ENCODE data around the gene NEURL1B. TPM values are rescaled to one million over a fixed set of nuclear protein-coding genes. Genes with fewer than 3 reads are reported as not detected.

NEURL1B gene
- total and polyA plus RNA-seq, 4 donors = 1.5 to 10.0 (median 5.5) TPM

DNA sequence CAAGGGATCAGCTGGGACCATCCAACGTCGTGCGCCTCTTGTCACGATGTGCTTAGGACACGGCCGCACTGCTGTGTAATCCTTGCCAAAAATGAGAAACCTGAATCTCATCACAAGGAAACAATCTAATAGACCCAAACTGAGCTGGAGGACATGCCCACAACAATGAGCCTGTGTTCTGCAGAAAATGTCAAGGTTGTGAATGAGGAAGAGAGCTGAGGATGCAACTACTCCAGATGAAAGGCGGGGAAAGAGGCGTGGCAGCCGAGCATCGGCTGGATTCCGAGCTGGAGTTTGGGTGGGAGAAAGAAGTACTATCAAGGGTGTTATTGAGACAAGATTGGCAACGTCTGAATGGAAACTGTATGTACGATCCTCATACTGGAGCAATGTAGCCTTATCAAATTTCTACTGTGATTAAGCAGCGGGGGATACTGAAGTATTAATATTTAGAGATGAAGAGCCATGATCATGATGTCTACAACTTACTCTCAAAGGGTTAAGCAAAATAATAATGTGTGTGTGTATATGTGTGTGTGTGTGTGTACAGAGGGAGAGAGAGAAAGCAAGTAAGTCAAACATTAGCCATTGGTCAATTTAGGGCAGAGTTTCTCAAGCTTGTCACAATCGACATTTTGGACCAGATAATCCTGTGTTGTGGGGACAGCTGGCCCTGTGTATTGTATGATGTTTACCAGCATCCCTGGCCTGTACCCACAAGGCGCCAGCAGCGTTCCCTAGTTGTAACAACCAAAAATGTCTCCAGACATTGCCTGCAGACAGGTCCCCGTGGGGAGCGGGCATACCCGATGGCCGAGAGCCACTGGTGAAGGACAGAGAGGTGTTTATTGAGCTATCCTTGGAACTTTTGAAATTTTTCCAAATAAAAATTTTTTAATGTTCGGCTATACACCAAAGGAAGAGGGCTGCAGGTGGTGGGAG lies 83.5 kb downstream of the NEURL1B start:
- Histone ChIP-seq H3K27ac (ENCODE audit: low read depth in 1 of 2, low read length in 2 of 2) (peak overlapping the region; percentile 85 to 89), H3K9me3 (ENCODE audit: control insufficient read depth in 4 of 4, low read length in 3 of 4) (no peaks in the 10 kb centered on the region), H3K4me1 (ENCODE audit: control insufficient read depth in 4 of 4, insufficient read depth in 4 of 4, low read length in 3 of 4) (peaks cover 21 to 56% (median 45%) of the 10 kb centered on the region in 4 donors), H3K9ac (ENCODE audit: low read depth in 1 of 2, low read length in 2 of 2) (peak overlapping the region in 1 of 2 donors; percentile 51), H3K27me3 (ENCODE audit: control insufficient read depth in 4 of 4, insufficient read depth in 4 of 4, low read length in 3 of 4) (no peaks in the 10 kb centered on the region), H3K36me3 (ENCODE audit: control insufficient read depth in 4 of 4, insufficient read depth in 3 of 4, low read depth in 1 of 4, low read length in 3 of 4) (no peaks in the 10 kb centered on the region), H3K4me3 (ENCODE audit: low read depth in 1 of 3, low read length in 3 of 3) (no peak overlapping the region)
- peak; percentile 18 for TF ChIP-seq NR2F2 (IDR thresholded peaks at IDR 0.05)
- TF ChIP-seq GABPA (IDR thresholded peaks at IDR 0.05 in 1 of 2, conservative IDR thresholded peaks at IDR 0.05 in 1 of 2) = no peak
- TF ChIP-seq HNF4G (IDR thresholded peaks at IDR 0.05) = peak; percentile 42
- peak; percentile 47 to 62 for TF ChIP-seq RAD21 (IDR thresholded peaks at IDR 0.05)
- TF ChIP-seq FOXA2 (IDR thresholded peaks at IDR 0.05) = peak; percentile 96
- TF ChIP-seq EGR1 (IDR thresholded peaks at IDR 0.05; ENCODE audit: low read depth in 2 of 2) = peak in 1 of 2 donors; percentile 66
- TF ChIP-seq HNF4A (conservative IDR thresholded peaks at IDR 0.05) = peak; percentile 78 to 89
- peak; percentile 56 for TF ChIP-seq REST (IDR thresholded peaks at IDR 0.05)
- peak; percentile 94 for TF ChIP-seq SP1 (IDR thresholded peaks at IDR 0.05)
- TF ChIP-seq TAF1 (conservative IDR thresholded peaks at IDR 0.05) = peak; percentile 29
- TF ChIP-seq YY1 (IDR thresholded peaks at IDR 0.05) = peak; percentile 40
- TF ChIP-seq, protein P1, sequence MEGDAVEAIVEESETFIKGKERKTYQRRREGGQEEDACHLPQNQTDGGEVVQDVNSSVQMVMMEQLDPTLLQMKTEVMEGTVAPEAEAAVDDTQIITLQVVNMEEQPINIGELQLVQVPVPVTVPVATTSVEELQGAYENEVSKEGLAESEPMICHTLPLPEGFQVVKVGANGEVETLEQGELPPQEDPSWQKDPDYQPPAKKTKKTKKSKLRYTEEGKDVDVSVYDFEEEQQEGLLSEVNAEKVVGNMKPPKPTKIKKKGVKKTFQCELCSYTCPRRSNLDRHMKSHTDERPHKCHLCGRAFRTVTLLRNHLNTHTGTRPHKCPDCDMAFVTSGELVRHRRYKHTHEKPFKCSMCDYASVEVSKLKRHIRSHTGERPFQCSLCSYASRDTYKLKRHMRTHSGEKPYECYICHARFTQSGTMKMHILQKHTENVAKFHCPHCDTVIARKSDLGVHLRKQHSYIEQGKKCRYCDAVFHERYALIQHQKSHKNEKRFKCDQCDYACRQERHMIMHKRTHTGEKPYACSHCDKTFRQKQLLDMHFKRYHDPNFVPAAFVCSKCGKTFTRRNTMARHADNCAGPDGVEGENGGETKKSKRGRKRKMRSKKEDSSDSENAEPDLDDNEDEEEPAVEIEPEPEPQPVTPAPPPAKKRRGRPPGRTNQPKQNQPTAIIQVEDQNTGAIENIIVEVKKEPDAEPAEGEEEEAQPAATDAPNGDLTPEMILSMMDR (IDR thresholded peaks at IDR 0.05; ENCODE audit: low read depth, low read length, missing input control) = peak; percentile 15
- TF ChIP-seq ZBTB33 (IDR thresholded peaks at IDR 0.05) = peak; percentile 92
- TF ChIP-seq JUND (IDR thresholded peaks at IDR 0.05) = peak; percentile 67 to 86
- peak; percentile 84 to 92 for TF ChIP-seq RXRA (IDR thresholded peaks at IDR 0.05)
- TF ChIP-seq ATF3 (IDR thresholded peaks at IDR 0.05) = no peak
- TF ChIP-seq MAX (IDR thresholded peaks at IDR 0.05) = peak; percentile 80
- peak; percentile 97 for TF ChIP-seq FOXA1 (IDR thresholded peaks at IDR 0.05)
- WGBS = 48% methylated on average over 22 of the region's 22 CpGs
- DNase-seq (ENCODE audit: low spot score) = no peak
